GM23338 (cell line): ENCODE data around the gene APC2. TPM values are rescaled to one million over a fixed set of nuclear protein-coding genes. Genes with fewer than 3 reads are reported as not detected.

ENCODE experiments used
- ATAC-seq: fragments of 200-7000 bp; cut with Tn5 transposase; 3 replicates; pipeline ENCODE4 v1.9.1; 2020
- DNase-seq: peaks from one replicate; pipeline ENCODE4 v3.0.0-alpha.2; 2015; ENCODE audit warnings: low spot score
- H2AFZ ChIP-seq: fragments of 200-600 bp; sonication (generic); 2 replicates; pipeline ENCODE4 v1.8.0; 2016; ENCODE audit warnings: antibody characterized with exemption, mild to moderate bottlenecking, moderate library complexity
- H3F3A ChIP-seq: fragments of 200-600 bp; sonication (generic); replicated peaks from 2 replicates; pipeline ENCODE4 v1.8.0; 2017; ENCODE audit warnings: antibody characterized with exemption, mixed run types, low read depth
- H3K27ac ChIP-seq: fragments of 200-600 bp; sonication (generic); 2 replicates; pipeline ENCODE4 v1.6.1; 2016; ENCODE audit warnings: low read depth
- H3K27me3 ChIP-seq: fragments of 200-600 bp; sonication (generic); 2 replicates; pipeline ENCODE4 v1.8.0; 2016; ENCODE audit warnings: mild to moderate bottlenecking, mixed run types, moderate library complexity; ENCODE audit not compliant: insufficient read depth
- H3K36me3 ChIP-seq: fragments of 200-600 bp; sonication (generic); 2 replicates; pipeline ENCODE4 v1.8.0; 2016; ENCODE audit warnings: mild to moderate bottlenecking; ENCODE audit not compliant: insufficient read depth
- H3K4me1 ChIP-seq: fragments of 200-600 bp; sonication (generic); 2 replicates; pipeline ENCODE4 v1.8.0; 2016; ENCODE audit warnings: mild to moderate bottlenecking, moderate library complexity; ENCODE audit not compliant: insufficient read depth
- H3K4me2 ChIP-seq: fragments of 200-600 bp; sonication (generic); 2 replicates; pipeline ENCODE4 v1.7.1; 2017; ENCODE audit warnings: mixed run types
- H3K4me3 ChIP-seq: fragments of 200-600 bp; sonication (generic); 2 replicates; pipeline ENCODE4 v1.6.1; 2016; ENCODE audit warnings: mixed run types
- H3K79me2 ChIP-seq: fragments of 200-600 bp; sonication (generic); replicated peaks from 2 replicates; pipeline ENCODE4 v1.8.0; 2017; ENCODE audit warnings: mild to moderate bottlenecking; ENCODE audit not compliant: insufficient read depth
- H3K9me2 ChIP-seq: fragments of 200-600 bp; sonication (generic); 2 replicates; pipeline ENCODE4 v1.8.0; 2017; ENCODE audit not compliant: insufficient read depth
- H4K20me1 ChIP-seq: fragments of 200-600 bp; sonication (generic); replicated peaks from 2 replicates; pipeline ENCODE4 v1.8.0; 2017; ENCODE audit warnings: mild to moderate bottlenecking; ENCODE audit not compliant: insufficient read depth
- H3K27ac Mint-ChIP-seq: 2 replicates; pipeline ENCODE4 v1.8.0; 2020; ENCODE audit warnings: inconsistent platforms, mild to moderate bottlenecking, moderate library complexity, mixed read lengths
- H3K27me3 Mint-ChIP-seq: 3 replicates; pipeline ENCODE4 v1.8.0; 2022; ENCODE audit warnings: low read depth, mild to moderate bottlenecking, moderate library complexity, mixed read lengths, inconsistent platforms; ENCODE audit not compliant: insufficient read depth, poor library complexity
- H3K36me3 Mint-ChIP-seq: 3 replicates; pipeline ENCODE4 v1.8.0; 2021; ENCODE audit warnings: low read depth, mild to moderate bottlenecking, inconsistent platforms, moderate library complexity, mixed read lengths
- H3K4me1 Mint-ChIP-seq: 3 replicates; pipeline ENCODE4 v1.8.0; 2020; ENCODE audit warnings: mild to moderate bottlenecking, inconsistent platforms, mixed read lengths
- H3K4me3 Mint-ChIP-seq: 3 replicates; pipeline ENCODE4 v1.8.0; 2021; ENCODE audit warnings: moderate library complexity, mild to moderate bottlenecking, inconsistent platforms, mixed read lengths
- H3K9me3 Mint-ChIP-seq: 3 replicates; pipeline ENCODE4 v1.8.0; 2020; ENCODE audit warnings: moderate library complexity, mild to moderate bottlenecking, inconsistent platforms, mixed read lengths
- CREB1 ChIP-seq: fragments of 250-450 bp; sonication (Bioruptor Pico); IDR thresholded peaks from 2 replicates; pipeline ENCODE4 v1.5.0; 2020; ENCODE audit warnings: low read depth, mild to moderate bottlenecking, moderate library complexity
- EZH2 ChIP-seq: fragments of 200-600 bp; sonication (generic); IDR thresholded peaks from one replicate; pipeline ENCODE4 v1.8.0; 2017; ENCODE audit warnings: antibody characterized with exemption, mild to moderate bottlenecking, low read depth; ENCODE audit not compliant: unreplicated experiment
- EZH2phosphoT487 ChIP-seq: fragments of 200-600 bp; sonication (generic); IDR thresholded peaks from one replicate; pipeline ENCODE4 v1.8.1; 2018; ENCODE audit warnings: antibody characterized with exemption; ENCODE audit not compliant: unreplicated experiment
- JUNB ChIP-seq: IDR thresholded peaks from one replicate; pipeline ENCODE4 v1.6.1; 2016; ENCODE audit warnings: antibody characterized with exemption; ENCODE audit not compliant: unreplicated experiment
- POLR2AphosphoS5 ChIP-seq: IDR thresholded peaks from 2 replicates; pipeline ENCODE4 v1.6.1; 2016; ENCODE audit warnings: antibody characterized with exemption, low read depth
- STAT1 ChIP-seq: IDR thresholded peaks from one replicate; pipeline ENCODE4 v1.6.1; 2016; ENCODE audit warnings: antibody characterized with exemption; ENCODE audit not compliant: unreplicated experiment
- ZNF114 ChIP-seq: fragments of 250-450 bp; sonication (Bioruptor Pico); IDR thresholded peaks from 2 replicates; pipeline ENCODE4 v1.5.0; 2020; ENCODE audit warnings: mild to moderate bottlenecking, moderate library complexity
- polyA plus RNA-seq: library from polyadenylated mRNA; unstranded; fragments of >200 nt; fragmentation: Nextera tagmentation; extraction: Ambion mirVana; gene quantifications from 2 replicates; pipeline ENCODE4 v1.2.1, GENCODE V29; 2016
- total RNA-seq: library from RNA; depleted of rRNA; stranded (reverse); fragments of >200 nt; shearing (Covaris generic); gene quantifications from 2 replicates; pipeline ENCODE4 v1.2.3, GENCODE V29; 2014
- TF ChIP-seq, protein P1 (sequence below): fragments of 250-450 bp; sonication (Bioruptor Pico); IDR thresholded peaks from 2 replicates; pipeline ENCODE4 v1.5.0; 2020; ENCODE audit warnings: mild to moderate bottlenecking, moderate library complexity

Gene APC2
- total and polyA plus RNA-seq, 2 experiments from 2014 or later = 1.4 to 18.3 TPM

- TF ChIP-seq, protein P1, sequence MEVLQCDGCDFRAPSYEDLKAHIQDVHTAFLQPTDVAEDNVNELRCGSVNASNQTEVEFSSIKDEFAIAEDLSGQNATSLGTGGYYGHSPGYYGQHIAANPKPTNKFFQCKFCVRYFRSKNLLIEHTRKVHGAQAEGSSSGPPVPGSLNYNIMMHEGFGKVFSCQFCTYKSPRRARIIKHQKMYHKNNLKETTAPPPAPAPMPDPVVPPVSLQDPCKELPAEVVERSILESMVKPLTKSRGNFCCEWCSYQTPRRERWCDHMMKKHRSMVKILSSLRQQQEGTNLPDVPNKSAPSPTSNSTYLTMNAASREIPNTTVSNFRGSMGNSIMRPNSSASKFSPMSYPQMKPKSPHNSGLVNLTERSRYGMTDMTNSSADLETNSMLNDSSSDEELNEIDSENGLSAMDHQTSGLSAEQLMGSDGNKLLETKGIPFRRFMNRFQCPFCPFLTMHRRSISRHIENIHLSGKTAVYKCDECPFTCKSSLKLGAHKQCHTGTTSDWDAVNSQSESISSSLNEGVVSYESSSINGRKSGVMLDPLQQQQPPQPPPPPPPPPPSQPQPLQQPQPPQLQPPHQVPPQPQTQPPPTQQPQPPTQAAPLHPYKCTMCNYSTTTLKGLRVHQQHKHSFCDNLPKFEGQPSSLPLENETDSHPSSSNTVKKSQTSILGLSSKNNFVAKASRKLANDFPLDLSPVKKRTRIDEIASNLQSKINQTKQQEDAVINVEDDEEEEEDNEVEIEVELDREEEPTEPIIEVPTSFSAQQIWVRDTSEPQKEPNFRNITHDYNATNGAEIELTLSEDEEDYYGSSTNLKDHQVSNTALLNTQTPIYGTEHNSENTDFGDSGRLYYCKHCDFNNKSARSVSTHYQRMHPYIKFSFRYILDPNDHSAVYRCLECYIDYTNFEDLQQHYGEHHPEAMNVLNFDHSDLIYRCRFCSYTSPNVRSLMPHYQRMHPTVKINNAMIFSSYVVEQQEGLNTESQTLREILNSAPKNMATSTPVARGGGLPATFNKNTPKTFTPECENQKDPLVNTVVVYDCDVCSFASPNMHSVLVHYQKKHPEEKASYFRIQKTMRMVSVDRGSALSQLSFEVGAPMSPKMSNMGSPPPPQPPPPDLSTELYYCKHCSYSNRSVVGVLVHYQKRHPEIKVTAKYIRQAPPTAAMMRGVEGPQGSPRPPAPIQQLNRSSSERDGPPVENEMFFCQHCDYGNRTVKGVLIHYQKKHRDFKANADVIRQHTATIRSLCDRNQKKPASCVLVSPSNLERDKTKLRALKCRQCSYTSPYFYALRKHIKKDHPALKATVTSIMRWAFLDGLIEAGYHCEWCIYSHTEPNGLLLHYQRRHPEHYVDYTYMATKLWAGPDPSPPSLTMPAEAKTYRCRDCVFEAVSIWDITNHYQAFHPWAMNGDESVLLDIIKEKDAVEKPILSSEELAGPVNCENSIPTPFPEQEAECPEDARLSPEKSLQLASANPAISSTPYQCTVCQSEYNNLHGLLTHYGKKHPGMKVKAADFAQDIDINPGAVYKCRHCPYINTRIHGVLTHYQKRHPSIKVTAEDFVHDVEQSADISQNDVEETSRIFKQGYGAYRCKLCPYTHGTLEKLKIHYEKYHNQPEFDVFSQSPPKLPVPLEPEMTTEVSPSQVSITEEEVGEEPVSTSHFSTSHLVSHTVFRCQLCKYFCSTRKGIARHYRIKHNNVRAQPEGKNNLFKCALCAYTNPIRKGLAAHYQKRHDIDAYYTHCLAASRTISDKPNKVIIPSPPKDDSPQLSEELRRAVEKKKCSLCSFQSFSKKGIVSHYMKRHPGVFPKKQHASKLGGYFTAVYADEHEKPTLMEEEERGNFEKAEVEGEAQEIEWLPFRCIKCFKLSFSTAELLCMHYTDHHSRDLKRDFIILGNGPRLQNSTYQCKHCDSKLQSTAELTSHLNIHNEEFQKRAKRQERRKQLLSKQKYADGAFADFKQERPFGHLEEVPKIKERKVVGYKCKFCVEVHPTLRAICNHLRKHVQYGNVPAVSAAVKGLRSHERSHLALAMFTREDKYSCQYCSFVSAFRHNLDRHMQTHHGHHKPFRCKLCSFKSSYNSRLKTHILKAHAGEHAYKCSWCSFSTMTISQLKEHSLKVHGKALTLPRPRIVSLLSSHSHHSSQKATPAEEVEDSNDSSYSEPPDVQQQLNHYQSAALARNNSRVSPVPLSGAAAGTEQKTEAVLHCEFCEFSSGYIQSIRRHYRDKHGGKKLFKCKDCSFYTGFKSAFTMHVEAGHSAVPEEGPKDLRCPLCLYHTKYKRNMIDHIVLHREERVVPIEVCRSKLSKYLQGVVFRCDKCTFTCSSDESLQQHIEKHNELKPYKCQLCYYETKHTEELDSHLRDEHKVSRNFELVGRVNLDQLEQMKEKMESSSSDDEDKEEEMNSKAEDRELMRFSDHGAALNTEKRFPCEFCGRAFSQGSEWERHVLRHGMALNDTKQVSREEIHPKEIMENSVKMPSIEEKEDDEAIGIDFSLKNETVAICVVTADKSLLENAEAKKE (CRISPR knock-in tag) = no peak
- TF ChIP-seq STAT1 = no peak
- no peak for TF ChIP-seq POLR2AphosphoS5
- no peak for TF ChIP-seq EZH2
- TF ChIP-seq JUNB = no peak
- TF ChIP-seq CREB1 (CRISPR knock-in tag) = no peak
These were observed 24.0 kb upstream of the APC2 start (continued) for GRCh38 chr19:1425902-1426301.

DNA sequence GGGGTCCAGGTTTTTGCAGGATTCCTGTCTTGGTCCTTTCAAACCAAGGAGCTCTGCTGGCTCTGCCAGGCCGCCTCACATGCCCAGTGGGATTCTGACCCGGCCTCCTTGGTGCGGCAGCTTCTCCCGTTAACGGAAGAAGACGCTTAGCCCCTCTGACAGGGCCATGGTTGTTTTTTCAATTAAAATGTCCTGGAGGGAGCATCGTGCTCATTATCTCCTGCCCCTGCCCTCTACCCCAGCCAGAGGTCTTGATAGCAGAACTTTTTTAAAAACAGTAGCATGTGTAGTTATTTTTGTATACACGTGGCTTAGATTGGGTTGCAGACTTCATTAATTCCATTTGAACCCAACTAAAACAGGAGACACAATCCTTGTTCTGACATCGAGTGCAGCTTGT is 23.2 kb upstream of the APC2 start:
- Mint-ChIP-seq H3K4me1 (peaks cover 19% of the 10 kb centered on the region), H3K4me3 (no peak overlapping the region), H3K27me3 (peaks cover 5% of the 10 kb centered on the region), H3K9me3 (no peaks in the 10 kb centered on the region), H3K27ac (no peak overlapping the region), H3K36me3 (peaks cover 74% of the 10 kb centered on the region)
- Histone ChIP-seq H3K27me3 (no peaks in the 10 kb centered on the region), H3K4me3 (no peak overlapping the region), H3K27ac (peak overlapping the region; percentile 59; the same call in 1 of the 2 replicates), H2AFZ (no peak overlapping the region), H3K4me2 (no peak overlapping the region), H3K9me2 (no peaks in the 10 kb centered on the region), H3F3A (peaks cover 48% of the 10 kb centered on the region), H3K79me2 (peaks cover 62% of the 10 kb centered on the region), H3K36me3 (peaks cover 53% of the 10 kb centered on the region), H4K20me1 (peaks cover 37% of the 10 kb centered on the region), H3K4me1 (no peaks in the 10 kb centered on the region; the same call in 1 of the 2 replicates)
- TF ChIP-seq, protein P1 (CRISPR knock-in tag) = no peak
- TF ChIP-seq JUNB = no peak
- TF ChIP-seq ZNF114 = no peak
- no peak for TF ChIP-seq EZH2phosphoT487
- TF ChIP-seq CREB1 (CRISPR knock-in tag) = no peak
- ATAC-seq (no peak), DNase-seq (no peak)
